ENCODE measurements around the gene RNF224. TPM values are rescaled to one million over a fixed set of nuclear protein-coding genes. Genes with fewer than 3 reads are reported as not detected.

Gene RNF224
- total and polyA plus RNA-seq, 4 donors = not detected

GRCh38 chr9:137198902-137199283 lies 28.4 kb upstream of the RNF224 start:
- no peaks in the 10 kb centered on the region for H3K36me3 ChIP-seq (ENCODE audit: control insufficient read depth in 4 of 4, insufficient read depth in 3 of 4, low read depth in 1 of 4, low read length in 3 of 4)
- WGBS = 39% methylated on average over 11 of the region's 11 CpGs
- peak overlapping the region in 1 of 2 donors; percentile 66 for H3K9ac ChIP-seq (ENCODE audit: low read depth in 1 of 2, low read length in 2 of 2)
- DNase-seq (ENCODE audit: low spot score) = no peak
- H3K4me1 ChIP-seq (ENCODE audit: control insufficient read depth in 4 of 4, insufficient read depth in 4 of 4, low read length in 3 of 4) = peaks cover 34 to 89% (median 75%) of the 10 kb centered on the region in 4 donors
- H3K27me3 ChIP-seq (ENCODE audit: control insufficient read depth in 4 of 4, insufficient read depth in 4 of 4, low read length in 3 of 4) = no peaks in the 10 kb centered on the region
- H3K27ac ChIP-seq (ENCODE audit: low read depth in 1 of 2, low read length in 2 of 2) = peak overlapping the region; percentile 81 to 84
- H3K4me3 ChIP-seq (ENCODE audit: low read depth in 1 of 3, low read length in 3 of 3) = peak overlapping the region; percentile 66 to 90 (median 66)
- TF ChIP-seq YY1 (IDR thresholded peaks at IDR 0.05) (no peak), FOXA2 (IDR thresholded peaks at IDR 0.05) (no peak), GABPA (IDR thresholded peaks at IDR 0.05 in 1 of 2, conservative IDR thresholded peaks at IDR 0.05 in 1 of 2) (no peak), CTCF (IDR thresholded peaks at IDR 0.05; ENCODE audit: low read depth, low read length, missing input control) (no peak), RAD21 (IDR thresholded peaks at IDR 0.05) (no peak), ZBTB33 (IDR thresholded peaks at IDR 0.05) (no peak), JUND (IDR thresholded peaks at IDR 0.05) (no peak), SP1 (IDR thresholded peaks at IDR 0.05) (no peak), HNF4G (IDR thresholded peaks at IDR 0.05) (no peak), REST (IDR thresholded peaks at IDR 0.05) (no peak)
- no peaks in the 10 kb centered on the region for H3K9me3 ChIP-seq (ENCODE audit: control insufficient read depth in 4 of 4, low read length in 3 of 4)

GRCh38 chr9:137199411-137200121 lies 27.7 kb upstream of the RNF224 start:
- no peaks in the 10 kb centered on the region for H3K27me3 ChIP-seq (ENCODE audit: control insufficient read depth in 4 of 4, insufficient read depth in 4 of 4, low read length in 3 of 4)
- H3K9me3 ChIP-seq (ENCODE audit: control insufficient read depth in 4 of 4, low read length in 3 of 4) = no peaks in the 10 kb centered on the region
- H3K9ac ChIP-seq (ENCODE audit: low read depth in 1 of 2, low read length in 2 of 2) = peak overlapping the region in 1 of 2 donors; percentile 27
- TF ChIP-seq FOXA1 (IDR thresholded peaks at IDR 0.05) (no peak), FOXA2 (IDR thresholded peaks at IDR 0.05) (no peak), RAD21 (IDR thresholded peaks at IDR 0.05) (no peak), YY1 (IDR thresholded peaks at IDR 0.05) (no peak), TAF1 (conservative IDR thresholded peaks at IDR 0.05) (no peak)
- H3K27ac ChIP-seq (ENCODE audit: low read depth in 1 of 2, low read length in 2 of 2) = peak overlapping the region in 1 of 2 donors; percentile 2
- no peaks in the 10 kb centered on the region for H3K36me3 ChIP-seq (ENCODE audit: control insufficient read depth in 4 of 4, insufficient read depth in 3 of 4, low read depth in 1 of 4, low read length in 3 of 4)
- H3K4me3 ChIP-seq (ENCODE audit: low read depth in 1 of 3, low read length in 3 of 3) = peak overlapping the region; percentile 66 to 90 (median 66)
- DNase-seq (ENCODE audit: low spot score) = no peak
- H3K4me1 ChIP-seq (ENCODE audit: control insufficient read depth in 4 of 4, insufficient read depth in 4 of 4, low read length in 3 of 4) = peaks cover 36 to 89% (median 77%) of the 10 kb centered on the region in 4 donors
- WGBS = 5% methylated on average over 51 of the region's 51 CpGs
